ENCODE data around the gene BPGM. TPM values are rescaled to one million over a fixed set of nuclear protein-coding genes. Genes with fewer than 3 reads are reported as not detected.
A peak's percentile ranks its signal among the peaks of the same experiment; 100 is the strongest.

BPGM gene
- total RNA-seq, 1 donor from 2014 or later: 37.4 TPM

DNA sequence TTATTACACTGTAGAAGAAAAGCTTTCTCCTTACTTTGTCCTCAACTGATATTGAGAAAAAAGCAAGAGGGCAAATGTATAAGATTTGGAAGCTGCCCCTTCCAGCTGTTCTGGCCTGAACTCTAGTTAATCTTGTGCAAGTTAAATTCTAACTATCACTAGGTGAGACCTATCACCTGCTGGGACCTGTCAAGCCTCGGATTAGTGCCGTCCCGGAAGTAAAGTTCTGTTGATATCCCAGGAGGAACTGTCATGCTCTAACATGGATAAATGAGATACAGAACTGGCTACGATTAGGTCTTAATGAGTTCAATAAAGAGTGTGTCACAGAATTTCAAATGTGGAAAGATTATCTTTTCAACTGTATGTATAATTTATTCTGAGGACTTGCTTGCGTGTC, 1.2 kb upstream of the BPGM start:
- no peaks in the 10 kb centered on the region for H3K36me3 ChIP-seq (ENCODE audit: insufficient read depth, low read length)
- DNase-seq (ENCODE audit: low read depth) (no peak), FAIRE-seq (no peak)
- no peaks in the 10 kb centered on the region for H3K9me3 ChIP-seq (ENCODE audit: insufficient read depth, low read depth, low read length)
- Mint-ChIP-seq H3K4me3 (ENCODE audit: unreplicated experiment) (no peak overlapping the region), H3K27ac (ENCODE audit: unreplicated experiment) (no peak overlapping the region), H3K36me3 (ENCODE audit: low read depth, unreplicated experiment) (peaks cover 2% of the 10 kb centered on the region), H3K27me3 (ENCODE audit: low read depth, unreplicated experiment) (peaks cover 2% of the 10 kb centered on the region), H3K4me1 (ENCODE audit: low read depth, unreplicated experiment) (peaks cover 15% of the 10 kb centered on the region), H3K9me3 (ENCODE audit: unreplicated experiment) (peaks cover 8% of the 10 kb centered on the region)
- H3K79me2 ChIP-seq (ENCODE audit: insufficient read depth, low read length): peaks cover 41% of the 10 kb centered on the region
- H3K27me3 ChIP-seq (ENCODE audit: insufficient read depth, low read length): no peaks in the 10 kb centered on the region
- no peaks in the 10 kb centered on the region for H4K20me1 ChIP-seq (ENCODE audit: insufficient read depth, low read length)
- H3K27ac ChIP-seq (ENCODE audit: low read depth, low read length): peak overlapping the region; percentile 88
- peak overlapping the region; percentile 95 for H3K9ac ChIP-seq (ENCODE audit: low read length)
- H2AFZ ChIP-seq (ENCODE audit: low read depth, low read length): no peak overlapping the region
- H3K4me2 ChIP-seq (ENCODE audit: low read length): peak overlapping the region; percentile 90
- peak overlapping the region; percentile 87 for H3K4me3 ChIP-seq (ENCODE audit: insufficient read depth, low read depth, low read length)
- H3K4me1 ChIP-seq (ENCODE audit: insufficient read depth, low read length): peaks cover 9% of the 10 kb centered on the region
- TF ChIP-seq, protein P1, sequence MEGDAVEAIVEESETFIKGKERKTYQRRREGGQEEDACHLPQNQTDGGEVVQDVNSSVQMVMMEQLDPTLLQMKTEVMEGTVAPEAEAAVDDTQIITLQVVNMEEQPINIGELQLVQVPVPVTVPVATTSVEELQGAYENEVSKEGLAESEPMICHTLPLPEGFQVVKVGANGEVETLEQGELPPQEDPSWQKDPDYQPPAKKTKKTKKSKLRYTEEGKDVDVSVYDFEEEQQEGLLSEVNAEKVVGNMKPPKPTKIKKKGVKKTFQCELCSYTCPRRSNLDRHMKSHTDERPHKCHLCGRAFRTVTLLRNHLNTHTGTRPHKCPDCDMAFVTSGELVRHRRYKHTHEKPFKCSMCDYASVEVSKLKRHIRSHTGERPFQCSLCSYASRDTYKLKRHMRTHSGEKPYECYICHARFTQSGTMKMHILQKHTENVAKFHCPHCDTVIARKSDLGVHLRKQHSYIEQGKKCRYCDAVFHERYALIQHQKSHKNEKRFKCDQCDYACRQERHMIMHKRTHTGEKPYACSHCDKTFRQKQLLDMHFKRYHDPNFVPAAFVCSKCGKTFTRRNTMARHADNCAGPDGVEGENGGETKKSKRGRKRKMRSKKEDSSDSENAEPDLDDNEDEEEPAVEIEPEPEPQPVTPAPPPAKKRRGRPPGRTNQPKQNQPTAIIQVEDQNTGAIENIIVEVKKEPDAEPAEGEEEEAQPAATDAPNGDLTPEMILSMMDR (IDR thresholded peaks at IDR 0.05; ENCODE audit: insufficient read depth, low read depth, low read length): no peak
- TF ChIP-seq EZH2 (IDR thresholded peaks at IDR 0.05; ENCODE audit: insufficient read depth, low read length): no peak

DNA sequence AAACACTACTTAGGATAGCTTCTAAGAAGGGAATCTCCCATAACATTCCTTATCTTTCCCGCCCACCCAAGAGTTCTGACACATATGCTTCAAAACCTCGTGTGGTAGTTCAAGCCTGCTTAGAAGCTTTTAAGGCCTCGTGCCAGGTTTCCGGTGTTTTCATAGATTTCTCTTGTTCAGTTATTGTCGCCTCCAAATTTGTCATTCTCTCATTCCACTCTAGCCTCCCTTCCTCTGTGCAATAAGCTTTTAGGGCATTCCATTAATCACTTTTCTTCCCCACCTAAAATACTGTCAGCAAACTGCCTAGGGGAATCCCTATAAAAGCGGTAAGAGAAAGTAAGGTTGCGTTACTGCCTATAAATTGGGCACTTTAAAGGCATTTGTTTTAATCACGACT, 718 bp upstream of the BPGM start:
- H4K20me1 ChIP-seq (ENCODE audit: insufficient read depth, low read length): no peaks in the 10 kb centered on the region
- peak overlapping the region; percentile 23 for H2AFZ ChIP-seq (ENCODE audit: low read depth, low read length)
- no peak for TF ChIP-seq EZH2 (IDR thresholded peaks at IDR 0.05; ENCODE audit: insufficient read depth, low read length)
- TF ChIP-seq, protein P1 (IDR thresholded peaks at IDR 0.05; ENCODE audit: insufficient read depth, low read depth, low read length): no peak
- peak overlapping the region; percentile 87 for H3K4me3 ChIP-seq (ENCODE audit: insufficient read depth, low read depth, low read length)
- H3K9me3 ChIP-seq (ENCODE audit: insufficient read depth, low read depth, low read length): no peaks in the 10 kb centered on the region
- H3K4me2 ChIP-seq (ENCODE audit: low read length): peak overlapping the region; percentile 90
- peaks cover 2% of the 10 kb centered on the region for H3K36me3 Mint-ChIP-seq (ENCODE audit: low read depth, unreplicated experiment)
- H3K4me3 Mint-ChIP-seq (ENCODE audit: unreplicated experiment): no peak overlapping the region
- H3K27me3 ChIP-seq (ENCODE audit: insufficient read depth, low read length): no peaks in the 10 kb centered on the region
- DNase-seq (ENCODE audit: low read depth): peak; percentile 55
- H3K9ac ChIP-seq (ENCODE audit: low read length): peak overlapping the region; percentile 95
- H3K9me3 Mint-ChIP-seq (ENCODE audit: unreplicated experiment): peaks cover 8% of the 10 kb centered on the region
- no peak overlapping the region for H3K27ac Mint-ChIP-seq (ENCODE audit: unreplicated experiment)
- H3K4me1 Mint-ChIP-seq (ENCODE audit: low read depth, unreplicated experiment): peaks cover 15% of the 10 kb centered on the region
- peaks cover 9% of the 10 kb centered on the region for H3K4me1 ChIP-seq (ENCODE audit: insufficient read depth, low read length)
- no peaks in the 10 kb centered on the region for H3K36me3 ChIP-seq (ENCODE audit: insufficient read depth, low read length)
- peaks cover 1% of the 10 kb centered on the region for H3K27me3 Mint-ChIP-seq (ENCODE audit: low read depth, unreplicated experiment)
- H3K79me2 ChIP-seq (ENCODE audit: insufficient read depth, low read length): peaks cover 44% of the 10 kb centered on the region
- peak overlapping the region; percentile 88 for H3K27ac ChIP-seq (ENCODE audit: low read depth, low read length)
- no peak for FAIRE-seq

DNA sequence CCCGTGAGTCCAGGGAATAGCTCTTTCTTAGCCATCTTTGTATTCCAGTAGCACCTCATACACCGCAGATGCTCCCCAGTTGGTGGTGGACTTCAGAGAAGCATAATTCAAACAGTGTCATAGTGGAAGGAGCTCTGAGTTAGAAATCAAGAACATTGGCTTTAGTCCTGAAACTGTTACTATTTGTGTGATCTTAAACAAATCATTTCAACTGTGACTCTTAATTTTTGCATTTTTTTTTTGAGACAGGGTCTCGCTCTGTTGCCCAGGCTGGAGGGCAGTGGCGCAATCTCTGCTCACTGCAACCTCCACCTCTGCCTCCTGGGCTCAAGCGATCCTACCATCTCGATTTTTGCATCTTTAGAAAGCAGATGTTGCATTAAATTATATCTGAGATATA, 1.8 kb downstream of the BPGM start:
- no peak for TF ChIP-seq EZH2 (IDR thresholded peaks at IDR 0.05; ENCODE audit: insufficient read depth, low read length)
- TF ChIP-seq, protein P1 (IDR thresholded peaks at IDR 0.05; ENCODE audit: insufficient read depth, low read depth, low read length): no peak
- Histone ChIP-seq H3K79me2 (ENCODE audit: insufficient read depth, low read length) (peaks cover 68% of the 10 kb centered on the region), H3K36me3 (ENCODE audit: insufficient read depth, low read length) (no peaks in the 10 kb centered on the region), H3K4me3 (ENCODE audit: insufficient read depth, low read depth, low read length) (no peak overlapping the region), H2AFZ (ENCODE audit: low read depth, low read length) (no peak overlapping the region), H3K9ac (ENCODE audit: low read length) (no peak overlapping the region), H4K20me1 (ENCODE audit: insufficient read depth, low read length) (no peaks in the 10 kb centered on the region), H3K4me1 (ENCODE audit: insufficient read depth, low read length) (peaks cover 9% of the 10 kb centered on the region), H3K9me3 (ENCODE audit: insufficient read depth, low read depth, low read length) (no peaks in the 10 kb centered on the region), H3K4me2 (ENCODE audit: low read length) (peak overlapping the region; percentile 24), H3K27ac (ENCODE audit: low read depth, low read length) (no peak overlapping the region), H3K27me3 (ENCODE audit: insufficient read depth, low read length) (no peaks in the 10 kb centered on the region)
- Mint-ChIP-seq H3K4me3 (ENCODE audit: unreplicated experiment) (no peak overlapping the region), H3K27ac (ENCODE audit: unreplicated experiment) (no peak overlapping the region), H3K36me3 (ENCODE audit: low read depth, unreplicated experiment) (peaks cover 2% of the 10 kb centered on the region), H3K9me3 (ENCODE audit: unreplicated experiment) (no peaks in the 10 kb centered on the region), H3K27me3 (ENCODE audit: low read depth, unreplicated experiment) (no peaks in the 10 kb centered on the region), H3K4me1 (ENCODE audit: low read depth, unreplicated experiment) (peaks cover 15% of the 10 kb centered on the region)
- DNase-seq (ENCODE audit: low read depth) (no peak), FAIRE-seq (no peak)
